B cell (primary cell): Measurements from ENCODE around the gene ANAPC2. TPM values are rescaled to one million over a fixed set of nuclear protein-coding genes. Genes with fewer than 3 reads are reported as not detected.

ENCODE experiments used
- ATAC-seq: fragments of 200-7000 bp; cut with Tn5 transposase; one replicate; pipeline ENCODE4 v1.10.0; 2021; ENCODE audit warnings: low read depth, mild to moderate bottlenecking, moderate number of reproducible peaks, moderate library complexity
- CTCF ChIA-PET: fragments of 350-600 bp; sonication (Branson Sonifier 250); formaldehyde crosslinking; loops from one replicate; lab custom pipeline; 2021; ENCODE audit warnings: antibody characterized with exemption, inconsistent platforms; lab: Charles Lee
- POLR2A ChIA-PET: fragments of 350-600 bp; sonication (Branson Sonifier 250); formaldehyde crosslinking; loops from one replicate; lab custom pipeline; 2021; ENCODE audit warnings: antibody characterized with exemption; lab: Charles Lee
- DNase-seq: peaks from one replicate; pipeline ENCODE4 v3.0.0; 2013
- H2AFZ ChIP-seq: 2 replicates; pipeline ENCODE4 v1.6.1; 2012; ENCODE audit warnings: mild to moderate bottlenecking, low read depth, low read length; ENCODE audit not compliant: insufficient read depth, poor library complexity, severe bottlenecking
- H3K27ac ChIP-seq, 2 donors: 1 replicate in 1 of 2; 2 replicates in 1 of 2; pipeline ENCODE4 v1.5.1; 2012 to 2013; ENCODE audit warnings: low read length in 2 of 2, mild to moderate bottlenecking in 2 of 2, moderate library complexity in 1 of 2
- H3K27me3 ChIP-seq, 4 experiments: fragments of 200-600 bp in 1 of 4; sonication (generic) in 1 of 4; replicated peaks in 1 of 4; 1 replicate in 2 of 4; 2 replicates in 2 of 4; pipeline versions ENCODE4 v1.6.1 to v1.7.0; 2013 to 2016; ENCODE audit warnings: low read length in 3 of 4, mild to moderate bottlenecking in 2 of 4, mixed read lengths in 1 of 4, moderate library complexity in 1 of 4; ENCODE audit not compliant: insufficient read depth in 4 of 4, control insufficient read depth in 3 of 4; ENCODE audit errors: control extremely low read depth in 1 of 4
- H3K36me3 ChIP-seq, 2 experiments: replicated peaks in 1 of 2; 1 replicate in 1 of 2; 2 replicates in 1 of 2; pipeline versions ENCODE4 v1.6.1 to v1.7.1; 2013; ENCODE audit warnings: low read length in 1 of 2; ENCODE audit not compliant: insufficient read depth in 2 of 2, control insufficient read depth in 1 of 2; ENCODE audit errors: control extremely low read depth in 1 of 2, extremely low read depth in 1 of 2
- H3K4me1 ChIP-seq, 2 donors: fragments of 200-600 bp in 1 of 2; sonication (generic) in 1 of 2; 1 replicate in 1 of 2; 2 replicates in 1 of 2; pipeline versions ENCODE4 v1.5.1 to v1.6.1; 2013 to 2017; ENCODE audit warnings: low read length in 2 of 2; ENCODE audit not compliant: control insufficient read depth in 2 of 2, insufficient read depth in 2 of 2
- H3K4me2 ChIP-seq: replicated peaks from 2 replicates; pipeline ENCODE3; 2012; ENCODE audit warnings: mild to moderate bottlenecking, low read depth, low read length; ENCODE audit not compliant: poor library complexity, severe bottlenecking
- H3K4me3 ChIP-seq, 5 experiments: fragments of 200-600 bp in 1 of 5; sonication (generic) in 1 of 5; 1 replicate in 3 of 5; 2 replicates in 2 of 5; pipeline versions ENCODE4 v1.5.1 to v1.7.0; 2011 to 2016; ENCODE audit warnings: low read length in 4 of 5, mild to moderate bottlenecking in 4 of 5, low read depth in 2 of 5, control low read depth in 1 of 5, moderate library complexity in 1 of 5; ENCODE audit not compliant: insufficient read depth in 1 of 5; ENCODE audit errors: control extremely low read depth in 1 of 5, extremely low read depth in 1 of 5
- H3K79me2 ChIP-seq: fragments of 200-600 bp; sonication (generic); one replicate; pipeline ENCODE4 v1.6.0; 2016; ENCODE audit warnings: low read length; ENCODE audit not compliant: control insufficient read depth, insufficient read depth
- H3K9ac ChIP-seq: fragments of 200-600 bp; sonication (generic); 2 replicates; pipeline ENCODE4 v1.6.1; 2017; ENCODE audit warnings: mild to moderate bottlenecking, low read length, moderate library complexity
- H3K9me3 ChIP-seq, 3 donors: one replicate each; pipeline versions ENCODE4 v1.6.1 to v1.7.1; 2013; ENCODE audit warnings: low read length in 2 of 3; ENCODE audit not compliant: control insufficient read depth in 2 of 3, insufficient read depth in 1 of 3; ENCODE audit errors: control extremely low read depth in 1 of 3
- H4K20me1 ChIP-seq: 2 replicates; pipeline ENCODE4 v1.6.0; 2012; ENCODE audit warnings: mild to moderate bottlenecking, low read length; ENCODE audit not compliant: insufficient read depth, control insufficient read depth, poor library complexity, severe bottlenecking
- H3K27ac Mint-ChIP-seq: one replicate; pipeline ENCODE4 v1.8.0; 2021; ENCODE audit warnings: mixed read lengths
- H3K27me3 Mint-ChIP-seq: one replicate; pipeline ENCODE4 v1.8.0; 2021; ENCODE audit warnings: mixed read lengths
- H3K4me1 Mint-ChIP-seq: one replicate; pipeline ENCODE4 v1.8.0; 2021; ENCODE audit warnings: mixed read lengths
- H3K4me3 Mint-ChIP-seq: one replicate; pipeline ENCODE4 v1.8.0; 2021; ENCODE audit warnings: mixed read lengths
- H3K9me3 Mint-ChIP-seq: one replicate; pipeline ENCODE4 v1.8.0; 2022; ENCODE audit warnings: mixed read lengths; ENCODE audit not compliant: insufficient read depth
- CTCF ChIP-seq: fragments of 200-600 bp; IDR thresholded peaks from one replicate; pipeline ENCODE4 v1.8.0; 2022; ENCODE audit warnings: antibody characterized with exemption, mild to moderate bottlenecking
- EZH2 ChIP-seq: IDR thresholded peaks from 2 replicates; pipeline ENCODE4 v1.6.1; 2012; ENCODE audit warnings: borderline replicate concordance, low read depth, mild to moderate bottlenecking, moderate library complexity, low read length; ENCODE audit not compliant: insufficient read depth, poor library complexity, severe bottlenecking
- WGBS: methylation state at CpG from one replicate; pipeline ENCODE4 v1.1.5; 2013; ENCODE audit warnings: missing lambda C conversion rate; ENCODE audit not compliant: insufficient coverage; 5-methylcytosine and 5-hydroxymethylcytosine counted together
- intact Hi-C: fragments of 100-400 bp; cut with micrococcal nuclease; formaldehyde crosslinking; loops from one replicate; pipeline ENCODE4 v1.10.0; 2022
- polyA plus RNA-seq: library from polyadenylated mRNA; depleted of rRNA; stranded (reverse); fragments of >200 nt; gene quantifications from 2 replicates; pipeline ENCODE4 v1.2.3, GENCODE V29; 2012
- total RNA-seq, 2 donors: library from RNA; stranded (reverse); fragments of 120-200 nt in 1 of 2; gene quantifications; 1 replicate in 1 of 2; 2 replicates in 1 of 2; pipeline versions ENCODE4 v1.2.3 to v1.2.4, GENCODE V29; 2013 to 2022

Gene ANAPC2
- total and polyA plus RNA-seq, 2 donors (not counting 1 experiment from before 2014, with no cell fraction given), result 121 to 127 TPM

- Histone ChIP-seq H3K4me2 (no peak overlapping the region), H3K4me3 (no peak overlapping the region), H2AFZ (no peak overlapping the region), H3K36me3 (peaks cover 0 to 54% of the 10 kb centered on the region in 2 experiments), H3K27ac (no peak overlapping the region), H3K79me2 (no peaks in the 10 kb centered on the region), H3K9ac (no peak overlapping the region), H3K9me3 (no peaks in the 10 kb centered on the region), H4K20me1 (peaks cover 32% of the 10 kb centered on the region), H3K4me1 (peaks cover 7 to 9% of the 10 kb centered on the region in 2 donors), H3K27me3 (no peaks in the 10 kb centered on the region)
- no peak for DNase-seq
- intact Hi-C loops, result no loop called here
- ATAC-seq, result no peak
- TF ChIP-seq EZH2 (no peak), CTCF (no peak)
- ChIA-PET POLR2A (no interaction called here), CTCF (interaction anchor here (1.4 kb wide), 1 partner anchor 10 kb away, joined by 3 read pairs; the partner anchor contains the start of genes ANAPC2 and SSNA1)
- Mint-ChIP-seq H3K27me3 (no peaks in the 10 kb centered on the region), H3K9me3 (no peaks in the 10 kb centered on the region), H3K27ac (no peak overlapping the region), H3K4me3 (no peak overlapping the region), H3K4me1 (peaks cover 1% of the 10 kb centered on the region)
- 97% methylated on average over 19 of the region's 19 CpGs for WGBS
Measured at GRCh38 chr9:137178939-137179630, 9.3 kb downstream of the ANAPC2 start.
